ENCODE results near the gene LGALS7B.
"Not testable (repeated sequence)": the region's sequence is repeated elsewhere in the genome, so short reads cannot be mapped to it uniquely, and the experiment has no call there.

GRCh38 chr19:38821230-38821825 is 32.3 kb downstream of the LGALS7B start:
- not testable (repeated sequence) for TF ChIP-seq CTCF (IDR thresholded peaks at IDR 0.05; ENCODE audit: insufficient read depth, low read length, poor library complexity, severe bottlenecking); EZH2phosphoT487 (conservative IDR thresholded peaks at IDR 0.05; ENCODE audit: low read length)
